Smooth muscle cell (in vitro differentiated cells): ENCODE results near the gene PARD3B. TPM values are rescaled to one million over a fixed set of nuclear protein-coding genes. Genes with fewer than 3 reads are reported as not detected.

ENCODE experiments used
- DNase-seq: peaks from one replicate; lab custom pipeline; 2025; ENCODE audit not compliant: unreplicated experiment; lab: John Stamatoyannopoulos, UW
- H2AFZ ChIP-seq: fragments of 200-600 bp; sonication (generic); 2 replicates; pipeline ENCODE4 v1.6.0; 2016; ENCODE audit warnings: antibody characterized with exemption, low read depth, mild to moderate bottlenecking
- H3F3A ChIP-seq: fragments of 200-600 bp; sonication (generic); 2 replicates; pipeline ENCODE4 v1.6.0; 2017; ENCODE audit warnings: antibody characterized with exemption, low read depth
- H3K27ac ChIP-seq: fragments of 200-600 bp; sonication (generic); 2 replicates; pipeline ENCODE4 v1.5.1; 2016; ENCODE audit warnings: low read depth, mild to moderate bottlenecking
- H3K27me3 ChIP-seq: fragments of 200-600 bp; sonication (generic); 2 replicates; pipeline ENCODE4 v1.6.1; 2016; ENCODE audit warnings: low read depth, mild to moderate bottlenecking
- H3K36me3 ChIP-seq: fragments of 200-600 bp; sonication (generic); 2 replicates; pipeline ENCODE4 v1.5.1; 2016; ENCODE audit warnings: low read depth
- H3K4me1 ChIP-seq: fragments of 200-600 bp; sonication (generic); 2 replicates; pipeline ENCODE4 v1.5.1; 2016; ENCODE audit warnings: low read depth
- H3K4me2 ChIP-seq: fragments of 200-600 bp; sonication (generic); 2 replicates; pipeline ENCODE4 v1.6.0; 2016; ENCODE audit warnings: mild to moderate bottlenecking
- H3K4me3 ChIP-seq: fragments of 200-600 bp; sonication (generic); 2 replicates; pipeline ENCODE4 v1.5.1; 2016; ENCODE audit warnings: mild to moderate bottlenecking
- H3K79me2 ChIP-seq: fragments of 200-600 bp; sonication (generic); 2 replicates; pipeline ENCODE4 v1.6.0; 2016; ENCODE audit warnings: low read depth, mild to moderate bottlenecking
- H3K9ac ChIP-seq: fragments of 200-600 bp; sonication (generic); 2 replicates; pipeline ENCODE4 v1.6.0; 2016; ENCODE audit warnings: low read depth
- H3K9me3 ChIP-seq: fragments of 200-600 bp; sonication (generic); replicated peaks from 2 replicates; pipeline ENCODE4 v1.5.1; 2016; ENCODE audit warnings: low read depth
- H4K20me1 ChIP-seq: fragments of 200-600 bp; sonication (generic); 2 replicates; pipeline ENCODE4 v1.6.0; 2016; ENCODE audit warnings: low read depth
- WGBS: methylation state at CpG from one replicate; pipeline ENCODE4 v1.1.7; 2016; ENCODE audit warnings: low lambda C conversion rate; 5-methylcytosine and 5-hydroxymethylcytosine counted together
- polyA plus RNA-seq: library from polyadenylated mRNA; unstranded; fragments of >200 nt; fragmentation: Nextera tagmentation; extraction: Ambion mirVana; gene quantifications from 2 replicates; pipeline ENCODE4 v1.2.1, GENCODE V29; 2016
- total RNA-seq: library from RNA; depleted of rRNA; stranded (reverse); fragments of >200 nt; gene quantifications from 2 replicates; pipeline ENCODE4 v1.2.3, GENCODE V29; 2014
- TF ChIP-seq, protein P1 (sequence below): fragments of 200-600 bp; sonication (generic); IDR thresholded peaks from 2 replicates; pipeline ENCODE4 v1.5.1; 2017; ENCODE audit warnings: borderline replicate concordance, mild to moderate bottlenecking, antibody characterized with exemption; ENCODE audit not compliant: insufficient read depth, poor library complexity, severe bottlenecking

Gene PARD3B
- total and polyA plus RNA-seq, 2 experiments from 2014 or later = 3.3 to 12.2 TPM

DNA sequence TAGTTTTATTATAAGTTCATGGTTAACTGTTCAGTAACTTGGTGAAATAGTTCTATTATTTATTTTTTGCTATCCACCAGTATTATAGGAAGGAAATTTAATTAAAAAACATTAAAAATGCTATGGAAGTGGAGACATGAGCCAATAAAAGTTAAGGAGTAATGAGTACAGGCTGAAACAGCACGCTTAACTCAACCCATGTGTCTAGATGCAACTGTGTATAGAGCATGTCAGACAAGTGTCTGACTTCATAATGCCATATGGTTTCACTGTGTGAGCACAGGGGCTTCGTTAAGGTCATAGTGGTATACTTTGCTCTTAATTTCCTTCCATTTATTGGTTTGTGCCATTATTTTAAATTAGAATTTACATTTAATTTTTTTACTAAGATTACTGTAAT, 570.2 kb downstream of the PARD3B start:
- no peak overlapping the region for H3K9ac ChIP-seq
- whole genome bisulfite sequencing = 87% methylated on average over 2 of the region's 2 CpGs
- H4K20me1 ChIP-seq = no peaks in the 10 kb centered on the region
- H3F3A ChIP-seq = no peaks in the 10 kb centered on the region
- H3K27ac ChIP-seq = no peak overlapping the region
- no peak for DNase-seq
- H3K9me3 ChIP-seq = no peaks in the 10 kb centered on the region
- H3K4me2 ChIP-seq = no peak overlapping the region
- no peaks in the 10 kb centered on the region for H3K79me2 ChIP-seq
- H3K27me3 ChIP-seq = no peaks in the 10 kb centered on the region
- H3K4me3 ChIP-seq = no peak overlapping the region
- H2AFZ ChIP-seq = no peak overlapping the region
- no peaks in the 10 kb centered on the region for H3K36me3 ChIP-seq
- H3K4me1 ChIP-seq = no peaks in the 10 kb centered on the region
- TF ChIP-seq, protein P1, sequence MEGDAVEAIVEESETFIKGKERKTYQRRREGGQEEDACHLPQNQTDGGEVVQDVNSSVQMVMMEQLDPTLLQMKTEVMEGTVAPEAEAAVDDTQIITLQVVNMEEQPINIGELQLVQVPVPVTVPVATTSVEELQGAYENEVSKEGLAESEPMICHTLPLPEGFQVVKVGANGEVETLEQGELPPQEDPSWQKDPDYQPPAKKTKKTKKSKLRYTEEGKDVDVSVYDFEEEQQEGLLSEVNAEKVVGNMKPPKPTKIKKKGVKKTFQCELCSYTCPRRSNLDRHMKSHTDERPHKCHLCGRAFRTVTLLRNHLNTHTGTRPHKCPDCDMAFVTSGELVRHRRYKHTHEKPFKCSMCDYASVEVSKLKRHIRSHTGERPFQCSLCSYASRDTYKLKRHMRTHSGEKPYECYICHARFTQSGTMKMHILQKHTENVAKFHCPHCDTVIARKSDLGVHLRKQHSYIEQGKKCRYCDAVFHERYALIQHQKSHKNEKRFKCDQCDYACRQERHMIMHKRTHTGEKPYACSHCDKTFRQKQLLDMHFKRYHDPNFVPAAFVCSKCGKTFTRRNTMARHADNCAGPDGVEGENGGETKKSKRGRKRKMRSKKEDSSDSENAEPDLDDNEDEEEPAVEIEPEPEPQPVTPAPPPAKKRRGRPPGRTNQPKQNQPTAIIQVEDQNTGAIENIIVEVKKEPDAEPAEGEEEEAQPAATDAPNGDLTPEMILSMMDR = no peak

DNA sequence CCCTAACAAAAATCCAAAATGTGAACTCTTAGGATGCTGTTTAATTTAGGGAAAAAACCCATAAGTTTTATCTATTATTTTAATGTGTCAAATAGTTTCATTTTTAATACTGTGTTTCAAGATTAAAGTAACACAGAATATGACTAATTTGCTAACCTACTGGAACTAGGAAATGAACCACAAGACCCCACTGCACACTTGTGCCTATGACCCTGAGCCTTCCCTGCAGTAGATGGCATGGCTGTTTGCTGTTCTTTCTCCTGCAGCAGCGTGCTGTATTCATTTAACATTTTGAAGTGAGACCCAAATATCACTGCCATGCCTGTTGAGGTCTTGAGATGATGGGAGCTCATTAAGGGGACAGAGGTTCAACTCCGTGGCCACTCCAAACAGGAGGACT, 571.9 kb downstream of the PARD3B start:
- TF ChIP-seq, protein P1 = no peak
- no peaks in the 10 kb centered on the region for H3F3A ChIP-seq
- H3K4me2 ChIP-seq = no peak overlapping the region
- H3K27me3 ChIP-seq = no peaks in the 10 kb centered on the region
- H4K20me1 ChIP-seq = no peaks in the 10 kb centered on the region
- H2AFZ ChIP-seq = no peak overlapping the region
- 98% methylated on average over 2 of the region's 2 CpGs for WGBS
- no peak for DNase-seq
- no peak overlapping the region for H3K27ac ChIP-seq
- no peaks in the 10 kb centered on the region for H3K9me3 ChIP-seq
- no peaks in the 10 kb centered on the region for H3K4me1 ChIP-seq
- H3K79me2 ChIP-seq = no peaks in the 10 kb centered on the region
- no peaks in the 10 kb centered on the region for H3K36me3 ChIP-seq
- H3K4me3 ChIP-seq = no peak overlapping the region
- no peak overlapping the region for H3K9ac ChIP-seq

DNA sequence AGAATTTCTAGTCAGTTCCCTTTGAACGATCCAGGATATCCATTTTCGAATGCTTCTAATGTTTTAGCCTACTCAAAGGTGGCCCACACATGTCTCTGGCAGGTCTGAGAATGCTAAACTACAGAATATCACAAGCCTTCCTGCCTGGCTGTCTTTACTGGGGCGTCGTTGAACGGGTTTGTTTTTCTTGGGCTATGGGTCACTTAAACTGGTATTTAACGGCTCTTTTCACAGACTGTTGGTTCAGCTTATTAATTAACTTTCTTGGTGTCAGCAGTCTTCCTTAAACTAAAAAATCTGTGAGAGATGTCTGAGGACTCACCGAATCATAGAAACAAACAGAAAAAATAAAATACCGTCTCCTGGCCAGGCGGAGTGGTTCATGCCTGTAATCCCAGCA, 573.9 kb downstream of the PARD3B start:
- 93% methylated on average over 9 of the region's 9 CpGs for WGBS
- H3K4me2 ChIP-seq = no peak overlapping the region
- H2AFZ ChIP-seq = no peak overlapping the region
- no peaks in the 10 kb centered on the region for H3K4me1 ChIP-seq
- H3K9ac ChIP-seq = no peak overlapping the region
- H3K79me2 ChIP-seq = no peaks in the 10 kb centered on the region
- DNase-seq = no peak
- TF ChIP-seq, protein P1 = no peak
- no peaks in the 10 kb centered on the region for H3K27me3 ChIP-seq
- no peaks in the 10 kb centered on the region for H3F3A ChIP-seq
- no peaks in the 10 kb centered on the region for H3K9me3 ChIP-seq
- H3K4me3 ChIP-seq = no peak overlapping the region
- no peak overlapping the region for H3K27ac ChIP-seq
- H4K20me1 ChIP-seq = no peaks in the 10 kb centered on the region
- no peaks in the 10 kb centered on the region for H3K36me3 ChIP-seq

DNA sequence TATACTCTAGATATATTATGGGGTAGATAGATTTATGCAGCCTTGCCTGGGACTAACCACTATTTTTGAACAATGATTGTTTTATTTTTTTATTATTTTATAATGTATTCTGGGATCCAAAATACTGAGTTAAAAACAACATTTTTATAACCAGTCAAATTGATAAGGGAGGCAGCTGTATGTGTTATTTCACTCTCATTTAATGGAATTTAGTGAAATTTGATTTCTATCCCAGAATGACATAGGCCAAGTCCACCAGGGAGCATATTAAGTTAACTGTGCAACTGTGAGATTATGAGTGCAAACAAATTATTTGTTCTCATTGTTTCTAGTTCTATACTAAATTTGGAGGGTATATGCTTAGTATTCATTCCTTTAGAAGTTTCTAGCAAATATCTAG, 583.5 kb downstream of the PARD3B start:
- no peak for DNase-seq
- H3K9me3 ChIP-seq = no peaks in the 10 kb centered on the region
- no peaks in the 10 kb centered on the region for H3K4me1 ChIP-seq
- H4K20me1 ChIP-seq = no peaks in the 10 kb centered on the region
- H3K4me2 ChIP-seq = no peak overlapping the region
- H3K36me3 ChIP-seq = no peaks in the 10 kb centered on the region
- no peaks in the 10 kb centered on the region for H3K79me2 ChIP-seq
- H3F3A ChIP-seq = peaks cover 6% of the 10 kb centered on the region
- TF ChIP-seq, protein P1 = no peak
- H2AFZ ChIP-seq = no peak overlapping the region
- H3K27me3 ChIP-seq = no peaks in the 10 kb centered on the region
- no peak overlapping the region for H3K27ac ChIP-seq
- H3K9ac ChIP-seq = no peak overlapping the region
- H3K4me3 ChIP-seq = no peak overlapping the region
